H9 (cell line): ENCODE data around the gene ILF3. TPM values are rescaled to one million over a fixed set of nuclear protein-coding genes. Genes with fewer than 3 reads are reported as not detected.

Experiments
- DNase-seq: peaks from one replicate; pipeline ENCODE4 v3.0.0-alpha.2; 2017
- H2AFZ ChIP-seq: one replicate; pipeline ENCODE4 v1.6.1; 2013; ENCODE audit warnings: mild to moderate bottlenecking, low read length, control low read depth, moderate library complexity
- H2AK5ac ChIP-seq: 2 replicates; pipeline ENCODE4 v1.6.1; 2013; ENCODE audit warnings: low read length, control low read depth, mixed read lengths; ENCODE audit not compliant: insufficient read length
- H2BK120ac ChIP-seq: one replicate; pipeline ENCODE4 v1.6.1; 2013; ENCODE audit warnings: low read depth, mild to moderate bottlenecking, low read length, control low read depth, inconsistent platforms; ENCODE audit not compliant: poor library complexity, severe bottlenecking
- H2BK12ac ChIP-seq: 2 replicates; pipeline ENCODE4 v1.6.1; 2013; ENCODE audit warnings: low read length, control low read depth, mixed read lengths, low read depth; ENCODE audit not compliant: insufficient read length
- H2BK15ac ChIP-seq: 2 replicates; pipeline ENCODE4 v1.6.1; 2013; ENCODE audit warnings: low read depth, low read length, control low read depth
- H2BK20ac ChIP-seq: one replicate; pipeline ENCODE4 v1.6.1; 2013; ENCODE audit warnings: low read depth, mild to moderate bottlenecking, low read length, control low read depth, inconsistent platforms; ENCODE audit not compliant: poor library complexity, severe bottlenecking
- H2BK5ac ChIP-seq: 2 replicates; pipeline ENCODE4 v1.6.1; 2013; ENCODE audit warnings: low read length, control low read depth, mixed read lengths; ENCODE audit not compliant: insufficient read length
- H3K14ac ChIP-seq: 2 replicates; pipeline ENCODE4 v1.6.1; 2013; ENCODE audit warnings: low read length, control low read depth; ENCODE audit not compliant: insufficient read depth
- H3K18ac ChIP-seq: 2 replicates; pipeline ENCODE4 v1.6.1; 2013; ENCODE audit warnings: low read depth, mild to moderate bottlenecking, mixed read lengths, low read length, control low read depth; ENCODE audit not compliant: insufficient read length
- H3K23ac ChIP-seq: 2 replicates; pipeline ENCODE4 v1.6.1; 2013; ENCODE audit warnings: low read length, control low read depth, mixed read lengths, low read depth; ENCODE audit not compliant: insufficient read length
- H3K23me2 ChIP-seq: 2 replicates; pipeline ENCODE4 v1.6.1; 2013; ENCODE audit warnings: low read depth, mild to moderate bottlenecking, mixed read lengths, low read length, control low read depth; ENCODE audit not compliant: insufficient read length, poor library complexity, severe bottlenecking
- H3K27ac ChIP-seq: 2 replicates; pipeline ENCODE4 v1.5.1; 2013; ENCODE audit warnings: low read length, control low read depth, mixed read lengths, low read depth; ENCODE audit not compliant: insufficient read length
- H3K27me3 ChIP-seq: 2 replicates; pipeline ENCODE4 v1.6.1; 2013; ENCODE audit warnings: low read length, control low read depth, inconsistent platforms; ENCODE audit not compliant: insufficient read depth
- H3K4ac ChIP-seq: 2 replicates; pipeline ENCODE4 v1.6.1; 2013; ENCODE audit warnings: low read depth, mild to moderate bottlenecking, control low read depth, inconsistent platforms, low read length, moderate library complexity
- H3K4me1 ChIP-seq: 2 replicates; pipeline ENCODE4 v1.6.1; 2013; ENCODE audit warnings: low read length, control low read depth, inconsistent platforms; ENCODE audit not compliant: insufficient read depth
- H3K4me2 ChIP-seq: 2 replicates; pipeline ENCODE4 v1.6.1; 2013; ENCODE audit warnings: low read length, control low read depth, mixed read lengths; ENCODE audit not compliant: insufficient read length, insufficient read depth
- H3K56ac ChIP-seq: 2 replicates; pipeline ENCODE4 v1.6.1; 2013; ENCODE audit warnings: low read depth, mild to moderate bottlenecking, mixed read lengths, low read length, control low read depth; ENCODE audit not compliant: insufficient read length
- H3K79me1 ChIP-seq: 2 replicates; pipeline ENCODE4 v1.6.1; 2013; ENCODE audit warnings: low read depth, mild to moderate bottlenecking, moderate library complexity, low read length, control low read depth, inconsistent platforms; ENCODE audit not compliant: insufficient read depth, poor library complexity, severe bottlenecking
- H3K79me2 ChIP-seq: 2 replicates; pipeline ENCODE4 v1.6.1; 2013; ENCODE audit warnings: low read length, control low read depth, inconsistent platforms; ENCODE audit not compliant: insufficient read depth
- H3K9ac ChIP-seq: 2 replicates; pipeline ENCODE4 v1.6.1; 2013; ENCODE audit warnings: low read length, control low read depth, mixed read lengths; ENCODE audit not compliant: insufficient read length; ENCODE audit errors: extremely low read depth
- H3K9me3 ChIP-seq: one replicate; pipeline ENCODE4 v1.6.1; 2013; ENCODE audit warnings: low read depth, low read length, inconsistent platforms; ENCODE audit not compliant: control insufficient read depth
- H3T11ph ChIP-seq: one replicate; pipeline ENCODE4 v1.6.1; 2013; ENCODE audit warnings: mild to moderate bottlenecking, low read length, control low read depth, inconsistent platforms
- H4K20me1 ChIP-seq: one replicate; pipeline ENCODE4 v1.6.1; 2013; ENCODE audit not compliant: control insufficient read depth, insufficient read length, insufficient read depth
- H4K5ac ChIP-seq: 2 replicates; pipeline ENCODE4 v1.6.1; 2013; ENCODE audit warnings: low read depth, mild to moderate bottlenecking, mixed read lengths, low read length, control low read depth; ENCODE audit not compliant: insufficient read length
- H4K8ac ChIP-seq: replicated peaks from 2 replicates; pipeline ENCODE4 v1.6.1; 2013; ENCODE audit warnings: low read length, control low read depth, mixed read lengths, low read depth; ENCODE audit not compliant: insufficient read length
- H4K91ac ChIP-seq: 2 replicates; pipeline ENCODE4 v1.6.1; 2013; ENCODE audit warnings: low read depth, mild to moderate bottlenecking, moderate library complexity, mixed read lengths, low read length, control low read depth; ENCODE audit not compliant: insufficient read length
- H3K27ac Mint-ChIP-seq, 3 experiments: 2 replicates in 2 of 3; 3 replicates in 1 of 3; pipeline ENCODE4 v1.8.0; 2020 to 2021; ENCODE audit warnings: mixed read lengths in 3 of 3, mild to moderate bottlenecking in 1 of 3, moderate library complexity in 1 of 3
- H3K27me3 Mint-ChIP-seq: 2 replicates; pipeline ENCODE4 v1.8.0; 2021; ENCODE audit warnings: low read depth, mild to moderate bottlenecking, moderate library complexity, mixed read lengths
- H3K36me3 Mint-ChIP-seq, 3 experiments: 2 replicates in 2 of 3; 3 replicates in 1 of 3; pipeline ENCODE4 v1.8.0; 2020 to 2021; ENCODE audit warnings: low read depth in 3 of 3, mixed read lengths in 3 of 3; ENCODE audit not compliant: insufficient read depth in 1 of 3
- H3K4me1 Mint-ChIP-seq, 2 experiments: 2 replicates each; pipeline ENCODE4 v1.8.0; 2020; ENCODE audit warnings: mixed read lengths in 2 of 2
- H3K4me3 Mint-ChIP-seq, 2 experiments: 2 replicates in 1 of 2; 3 replicates in 1 of 2; pipeline ENCODE4 v1.8.0; 2020 to 2021; ENCODE audit warnings: mild to moderate bottlenecking in 2 of 2, mixed read lengths in 2 of 2, moderate library complexity in 1 of 2
- H3K9me3 Mint-ChIP-seq, 2 experiments: 2 replicates in 1 of 2; 3 replicates in 1 of 2; pipeline ENCODE4 v1.8.0; 2020; ENCODE audit warnings: mild to moderate bottlenecking in 2 of 2, mixed read lengths in 2 of 2, moderate library complexity in 1 of 2
- CTCF ChIP-seq: fragments of 200-600 bp; sonication (generic); conservative IDR thresholded peaks from 3 replicates; pipeline ENCODE4 v1.8.0; 2021; ENCODE audit warnings: antibody characterized with exemption, mild to moderate bottlenecking
- WGBS: extraction: QIAGEN DNeasy Blood & Tissue Kit; methylation state at CpG from one replicate; pipeline ENCODE4 v1.1.7; 2013; ENCODE audit warnings: missing lambda C conversion rate, low lambda C conversion rate, mixed read lengths; ENCODE audit not compliant: insufficient read length; ENCODE audit errors: extremely low coverage; 5-methylcytosine and 5-hydroxymethylcytosine counted together
- total RNA-seq: library from RNA; stranded (reverse); gene quantifications from 2 replicates; pipeline ENCODE4 v1.2.1, GENCODE V29; 2021

Gene ILF3
- total RNA-seq, 1 experiment from 2014 or later = 841 TPM

GRCh38 chr19:10637894-10638293 is 16.3 kb upstream of the ILF3 start:
- Histone ChIP-seq H2AK5ac (no peak overlapping the region), H3K4me1 (peaks cover 3% of the 10 kb centered on the region; the same call in 1 of the 2 replicates), H3K9me3 (no peaks in the 10 kb centered on the region), H2BK20ac (no peak overlapping the region), H3K9ac (no peak overlapping the region), H3K79me1 (no peaks in the 10 kb centered on the region), H3K4me2 (no peak overlapping the region), H3K27me3 (no peaks in the 10 kb centered on the region), H4K5ac (no peak overlapping the region), H3K14ac (no peak overlapping the region), H3T11ph (no peak overlapping the region), H3K23me2 (no peaks in the 10 kb centered on the region), H2BK12ac (no peak overlapping the region), H3K4ac (no peak overlapping the region), H3K79me2 (no peaks in the 10 kb centered on the region), H2BK15ac (no peak overlapping the region), H4K8ac (no peak overlapping the region), H4K20me1 (no peaks in the 10 kb centered on the region), H3K56ac (no peak overlapping the region), H3K18ac (no peak overlapping the region), H2BK5ac (no peak overlapping the region), H3K23ac (no peak overlapping the region), H4K91ac (no peak overlapping the region), H2BK120ac (no peak overlapping the region), H3K27ac (no peak overlapping the region), H2AFZ (no peak overlapping the region)
- no peak for DNase-seq
- no CpG with 5 or more reads among the region's 8 CpGs for WGBS
- H3K27ac Mint-ChIP-seq = peak overlapping the region in 1 of 3 experiments; percentile 86; a peak in 2 of 7 replicates
- no peak overlapping the region for H3K4me3 Mint-ChIP-seq
- no peaks in the 10 kb centered on the region for H3K27me3 Mint-ChIP-seq
- peaks cover 20 to 23% of the 10 kb centered on the region in 2 experiments for H3K4me1 Mint-ChIP-seq
- no peak for TF ChIP-seq CTCF
- peaks cover 43 to 90% (median 80%) of the 10 kb centered on the region in 3 experiments; a peak in 6 of 7 replicates for H3K36me3 Mint-ChIP-seq
- no peaks in the 10 kb centered on the region for H3K9me3 Mint-ChIP-seq
